ENCODE measurements around the gene UBXN1. TPM values are rescaled to one million over a fixed set of nuclear protein-coding genes. Genes with fewer than 3 reads are reported as not detected.

Gene UBXN1
- total RNA-seq, 4 donors from 2014 or later: 162 to 185 (median 174) TPM

DNA sequence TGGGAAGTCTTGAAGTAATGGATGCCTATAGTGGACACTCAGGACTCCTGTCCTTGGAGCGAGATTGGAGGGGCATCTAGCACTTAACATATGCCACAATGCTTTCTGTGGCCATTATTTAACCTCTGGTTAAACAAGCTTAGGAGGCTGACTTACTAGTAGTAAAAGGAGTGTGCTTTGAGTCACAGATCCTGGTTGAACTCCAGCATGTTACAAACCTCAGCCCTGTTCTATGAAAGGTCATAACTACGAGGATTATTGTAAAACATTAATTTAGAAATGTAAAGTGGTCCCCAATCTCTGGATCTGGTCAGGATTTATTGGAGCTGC lies 5.7 kb downstream of the UBXN1 start:
- Histone ChIP-seq H3K36me3 (peaks cover 0 to 51% of the 10 kb centered on the region in 2 donors), H3K9me3 (no peaks in the 10 kb centered on the region), H3K27ac (peak overlapping the region in 2 of 4 donors; percentile 86 to 91), H3K27me3 (no peaks in the 10 kb centered on the region), H3K4me1 (peaks cover 0 to 73% (median 19%) of the 10 kb centered on the region in 3 donors), H3K4me3 (no peak overlapping the region)
- no peak for ATAC-seq
- no peak for TF ChIP-seq EP300 (IDR thresholded peaks at IDR 0.05)
- 50 to 82% methylated on average over 1 to 2 of the region's 2 CpGs for WGBS, 2 donors (ENCODE audit: low coverage in 1 of 2)

DNA sequence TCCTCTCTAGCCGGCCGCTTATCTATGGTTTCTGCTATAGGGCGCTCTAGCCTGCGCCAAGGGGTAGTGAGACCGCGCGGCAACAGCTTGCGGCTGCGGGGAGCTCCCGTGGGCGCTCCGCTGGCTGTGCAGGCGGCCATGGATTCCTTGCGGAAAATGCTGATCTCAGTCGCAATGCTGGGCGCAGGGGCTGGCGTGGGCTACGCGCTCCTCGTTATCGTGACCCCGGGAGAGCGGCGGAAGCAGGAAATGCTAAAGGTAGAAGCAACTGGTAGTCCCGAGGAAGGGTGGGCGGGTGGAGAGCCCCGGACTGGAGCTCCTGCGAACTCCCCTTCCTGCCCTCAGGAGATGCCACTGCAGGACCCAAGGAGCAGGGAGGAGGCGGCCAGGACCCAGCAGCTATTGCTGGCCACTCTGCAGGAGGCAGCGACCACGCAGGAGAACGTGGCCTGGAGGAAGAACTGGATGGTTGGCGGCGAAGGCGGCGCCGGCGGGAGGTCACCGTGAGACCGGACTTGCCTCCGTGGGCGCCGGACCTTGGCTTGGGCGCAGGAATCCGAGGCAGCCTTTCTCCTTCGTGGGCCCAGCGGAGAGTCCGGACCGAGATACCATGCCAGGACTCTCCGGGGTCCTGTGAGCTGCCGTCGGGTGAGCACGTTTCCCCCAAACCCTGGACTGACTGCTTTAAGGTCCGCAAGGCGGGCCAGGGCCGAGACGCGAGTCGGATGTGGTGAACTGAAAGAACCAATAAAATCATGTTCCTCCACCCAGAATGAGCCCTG lies 7.1 kb downstream of the UBXN1 start, which contains the start of the genes LBHD1 and UQCC3:
Gene LBHD1, minus strand, starts transcription at position 660 of the 782 bp plus-strand sequence. CDS start 2,236 bp downstream, outside the sequence.
Gene UQCC3, plus strand, starts transcription at position 66 of the 782 bp plus-strand sequence. Its CDS starts 73 bp downstream, at position 139.
- peak; percentile 87 for ATAC-seq
- Histone ChIP-seq H3K27me3 (no peaks in the 10 kb centered on the region), H3K9me3 (no peaks in the 10 kb centered on the region), H3K36me3 (peaks cover 0 to 41% of the 10 kb centered on the region in 2 donors), H3K4me3 (peak within 1 kb of the TSS; percentile 48 to 80), H3K4me1 (peaks cover 3 to 73% (median 24%) of the 10 kb centered on the region in 3 donors), H3K27ac (peak within 1 kb of the TSS; percentile 24 to 91 (median 88))
- TF ChIP-seq CTCF (IDR thresholded peaks at IDR 0.05) (peak in 1 of 4 experiments; percentile 24), POLR2A (IDR thresholded peaks at IDR 0.05) (peak; percentile 49 to 59), POLR2AphosphoS5 (IDR thresholded peaks at IDR 0.05) (peak; percentile 70), EP300 (IDR thresholded peaks at IDR 0.05) (no peak)
- WGBS, 2 donors (ENCODE audit: low coverage in 1 of 2): 0% methylated on average over 2 to 6 of the region's 59 CpGs

GRCh38 chr11:62671236-62671607 lies 7.7 kb downstream of the UBXN1 start:
- 0 to 2% methylated on average over 1 to 8 of the region's 17 CpGs for WGBS, 2 donors (ENCODE audit: low coverage in 1 of 2)
- H3K27me3 ChIP-seq: no peaks in the 10 kb centered on the region
- no peak for TF ChIP-seq POLR2AphosphoS5 (IDR thresholded peaks at IDR 0.05)
- TF ChIP-seq CTCF (IDR thresholded peaks at IDR 0.05): no peak
- no peak for TF ChIP-seq EP300 (IDR thresholded peaks at IDR 0.05)
- no peak for TF ChIP-seq POLR2A (IDR thresholded peaks at IDR 0.05)
- H3K9me3 ChIP-seq: no peaks in the 10 kb centered on the region
- H3K27ac ChIP-seq: peak overlapping the region; percentile 24 to 91 (median 88)
- peaks cover 0 to 41% of the 10 kb centered on the region in 2 donors for H3K36me3 ChIP-seq
- H3K4me3 ChIP-seq: peak overlapping the region; percentile 48 to 80
- H3K4me1 ChIP-seq: peaks cover 5 to 74% (median 30%) of the 10 kb centered on the region in 3 donors
- ATAC-seq: peak; percentile 45

DNA sequence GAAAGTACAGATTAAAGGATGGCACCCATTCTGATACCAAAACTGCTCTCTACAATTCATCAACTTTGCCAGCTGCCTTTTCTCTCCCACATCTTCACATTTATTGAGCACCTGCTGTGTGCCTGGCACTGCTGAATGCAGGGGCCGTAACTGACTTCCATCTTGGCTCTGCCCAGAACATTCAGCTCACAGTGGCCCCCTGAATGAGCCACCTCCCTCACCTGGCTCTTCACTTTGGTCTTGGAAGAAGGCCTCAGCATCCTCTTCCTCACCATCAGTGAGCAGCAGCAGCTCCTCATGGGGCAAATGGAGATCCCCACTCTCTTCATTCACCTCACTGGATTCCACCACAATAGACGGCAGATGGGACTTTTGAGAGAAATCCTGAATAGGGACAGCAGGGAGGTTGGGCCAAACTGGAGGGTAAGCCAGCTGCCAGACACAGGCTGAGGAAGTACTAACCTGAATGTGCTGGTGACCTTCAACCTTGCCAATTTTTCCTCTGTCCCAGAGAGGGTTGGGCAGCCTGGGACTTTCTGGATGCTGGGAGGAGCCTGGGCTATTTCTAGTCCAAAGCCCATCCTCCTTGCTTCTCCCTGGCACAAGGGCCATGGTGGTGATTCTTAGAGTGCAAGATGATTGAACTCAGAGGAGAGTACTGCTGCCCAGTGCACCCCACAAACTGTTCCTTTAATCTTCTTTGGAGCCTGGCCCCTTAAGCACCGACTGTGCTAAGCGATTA lies 9.3 kb downstream of the UBXN1 start:
- H3K27me3 ChIP-seq: no peaks in the 10 kb centered on the region
- no peak for ATAC-seq
- H3K36me3 ChIP-seq: peaks cover 0 to 24% of the 10 kb centered on the region in 2 donors
- H3K27ac ChIP-seq: peak overlapping the region in 1 of 4 donors; percentile 91
- H3K4me1 ChIP-seq: peaks cover 5 to 78% (median 32%) of the 10 kb centered on the region in 3 donors
- no peak overlapping the region for H3K4me3 ChIP-seq
- no peaks in the 10 kb centered on the region for H3K9me3 ChIP-seq
- 74 to 81% methylated on average over 3 of the region's 4 CpGs for WGBS, 2 donors (ENCODE audit: low coverage in 1 of 2)
- no peak for TF ChIP-seq POLR2AphosphoS5 (IDR thresholded peaks at IDR 0.05)
- no peak for TF ChIP-seq POLR2A (IDR thresholded peaks at IDR 0.05)
- no peak for TF ChIP-seq CTCF (IDR thresholded peaks at IDR 0.05)
- no peak for TF ChIP-seq EP300 (IDR thresholded peaks at IDR 0.05)

GRCh38 chr11:62667460-62667859 lies 11.4 kb downstream of the UBXN1 start:
- peak overlapping the region in 1 of 2 donors; percentile 87 for H3K4me3 ChIP-seq
- peaks cover 0 to 18% of the 10 kb centered on the region in 2 donors for H3K36me3 ChIP-seq
- no peaks in the 10 kb centered on the region for H3K9me3 ChIP-seq
- H3K27me3 ChIP-seq: no peaks in the 10 kb centered on the region
- peak overlapping the region in 3 of 4 donors; percentile 16 to 96 (median 95) for H3K27ac ChIP-seq
- peaks cover 5 to 74% (median 24%) of the 10 kb centered on the region in 3 donors for H3K4me1 ChIP-seq
- no peak for TF ChIP-seq POLR2AphosphoS5 (IDR thresholded peaks at IDR 0.05)
- TF ChIP-seq POLR2A (IDR thresholded peaks at IDR 0.05): no peak
- no peak for TF ChIP-seq EP300 (IDR thresholded peaks at IDR 0.05)
- no peak for TF ChIP-seq CTCF (IDR thresholded peaks at IDR 0.05)
- WGBS, 2 donors (ENCODE audit: low coverage in 1 of 2): 57 to 100% methylated on average over 1 to 2 of the region's 2 CpGs
- no peak for ATAC-seq
